GM06990 (cell line): Measurements from ENCODE around the gene AFDN.

ENCODE experiments used
- DNase-seq: peaks from one replicate; pipeline ENCODE4 v3.0.0-alpha.2; 2011; ENCODE audit not compliant: insufficient read length; ENCODE audit errors: extremely low read depth
- H3K27me3 ChIP-seq: replicated peaks from 2 replicates; pipeline ENCODE4 v1.6.0; 2011; ENCODE audit warnings: low read length; ENCODE audit not compliant: control insufficient read depth, insufficient read depth
- H3K36me3 ChIP-seq: 2 replicates; pipeline ENCODE4 v1.5.1; 2011; ENCODE audit warnings: low read length; ENCODE audit not compliant: control insufficient read depth, insufficient read depth
- H3K4me3 ChIP-seq: replicated peaks from 2 replicates; pipeline ENCODE4 v1.5.1; 2011; ENCODE audit warnings: low read depth, mild to moderate bottlenecking, control low read depth, low read length
- TF ChIP-seq, protein P1 (sequence below): IDR thresholded peaks from 2 replicates; pipeline ENCODE4 v1.5.1; 2011; ENCODE audit warnings: low read length, control low read depth, mild to moderate bottlenecking, inconsistent platforms; ENCODE audit not compliant: insufficient read depth, poor library complexity, severe bottlenecking

Gene AFDN

DNA sequence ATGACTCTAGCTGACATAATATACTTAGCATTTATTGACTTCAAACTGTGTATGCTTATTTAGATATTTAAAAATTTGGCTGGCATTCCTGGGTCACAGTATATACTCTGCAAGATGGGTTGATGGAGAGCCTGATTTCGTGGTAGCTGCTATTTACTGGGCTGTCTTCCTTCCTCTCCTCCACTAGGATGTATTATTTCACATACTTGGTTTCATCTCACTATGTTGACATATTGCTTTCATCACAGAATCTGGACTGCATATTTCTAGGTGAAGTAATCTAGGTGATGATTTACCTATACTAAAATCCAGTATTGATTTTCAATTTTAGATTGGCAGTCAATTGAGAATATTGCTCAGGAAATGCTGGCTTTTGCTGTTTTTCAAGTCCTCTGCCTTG is 15.7 kb downstream of the AFDN start:
- H3K27me3 ChIP-seq, result no peaks in the 10 kb centered on the region
- no peak for DNase-seq
- H3K4me3 ChIP-seq, result no peak overlapping the region
- no peaks in the 10 kb centered on the region for H3K36me3 ChIP-seq
- TF ChIP-seq, protein P1, sequence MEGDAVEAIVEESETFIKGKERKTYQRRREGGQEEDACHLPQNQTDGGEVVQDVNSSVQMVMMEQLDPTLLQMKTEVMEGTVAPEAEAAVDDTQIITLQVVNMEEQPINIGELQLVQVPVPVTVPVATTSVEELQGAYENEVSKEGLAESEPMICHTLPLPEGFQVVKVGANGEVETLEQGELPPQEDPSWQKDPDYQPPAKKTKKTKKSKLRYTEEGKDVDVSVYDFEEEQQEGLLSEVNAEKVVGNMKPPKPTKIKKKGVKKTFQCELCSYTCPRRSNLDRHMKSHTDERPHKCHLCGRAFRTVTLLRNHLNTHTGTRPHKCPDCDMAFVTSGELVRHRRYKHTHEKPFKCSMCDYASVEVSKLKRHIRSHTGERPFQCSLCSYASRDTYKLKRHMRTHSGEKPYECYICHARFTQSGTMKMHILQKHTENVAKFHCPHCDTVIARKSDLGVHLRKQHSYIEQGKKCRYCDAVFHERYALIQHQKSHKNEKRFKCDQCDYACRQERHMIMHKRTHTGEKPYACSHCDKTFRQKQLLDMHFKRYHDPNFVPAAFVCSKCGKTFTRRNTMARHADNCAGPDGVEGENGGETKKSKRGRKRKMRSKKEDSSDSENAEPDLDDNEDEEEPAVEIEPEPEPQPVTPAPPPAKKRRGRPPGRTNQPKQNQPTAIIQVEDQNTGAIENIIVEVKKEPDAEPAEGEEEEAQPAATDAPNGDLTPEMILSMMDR, result no peak

DNA sequence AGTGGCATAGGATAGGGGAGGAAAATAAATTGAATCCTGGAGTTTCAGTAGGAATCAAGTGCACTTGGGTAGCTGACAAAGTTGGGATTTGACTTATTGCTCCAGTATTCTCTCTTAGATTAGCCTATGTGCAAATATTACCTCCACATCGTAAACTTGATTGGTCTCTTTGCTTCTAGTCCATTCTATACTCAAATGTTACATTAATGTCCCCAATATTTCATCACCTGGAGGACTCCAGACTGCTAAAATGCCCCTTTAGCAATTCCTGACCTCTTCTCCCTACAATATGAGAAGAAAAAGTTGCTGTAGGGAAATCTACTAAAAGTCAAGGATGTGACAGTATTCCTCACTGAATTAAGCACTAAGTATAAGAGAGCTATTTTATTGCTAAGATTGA is 16.3 kb downstream of the AFDN start:
- Histone ChIP-seq H3K27me3 (no peaks in the 10 kb centered on the region), H3K4me3 (no peak overlapping the region), H3K36me3 (no peaks in the 10 kb centered on the region)
- TF ChIP-seq, protein P1, result no peak
- DNase-seq, result no peak

DNA sequence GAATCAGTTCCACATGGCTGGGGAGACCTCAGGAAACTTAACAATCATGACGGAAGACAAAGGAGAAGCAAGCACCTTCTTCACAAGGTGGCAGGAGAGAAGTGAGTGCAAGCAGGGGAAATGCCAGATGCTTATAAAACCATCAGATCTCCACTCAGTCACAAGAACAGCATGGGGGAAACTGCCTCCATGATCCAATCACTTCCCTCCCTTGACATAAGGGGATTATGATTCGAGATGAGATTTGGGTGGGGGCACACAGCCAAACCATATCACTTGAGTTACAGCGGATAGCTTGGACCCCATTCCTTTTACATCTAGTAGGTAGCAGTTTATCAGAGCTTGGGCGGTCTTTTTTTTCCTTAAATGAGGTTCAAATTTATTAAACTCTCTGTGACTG is 19.1 kb downstream of the AFDN start:
- Histone ChIP-seq H3K36me3 (no peaks in the 10 kb centered on the region), H3K4me3 (no peak overlapping the region), H3K27me3 (no peaks in the 10 kb centered on the region)
- TF ChIP-seq, protein P1, result no peak
- DNase-seq, result no peak

DNA sequence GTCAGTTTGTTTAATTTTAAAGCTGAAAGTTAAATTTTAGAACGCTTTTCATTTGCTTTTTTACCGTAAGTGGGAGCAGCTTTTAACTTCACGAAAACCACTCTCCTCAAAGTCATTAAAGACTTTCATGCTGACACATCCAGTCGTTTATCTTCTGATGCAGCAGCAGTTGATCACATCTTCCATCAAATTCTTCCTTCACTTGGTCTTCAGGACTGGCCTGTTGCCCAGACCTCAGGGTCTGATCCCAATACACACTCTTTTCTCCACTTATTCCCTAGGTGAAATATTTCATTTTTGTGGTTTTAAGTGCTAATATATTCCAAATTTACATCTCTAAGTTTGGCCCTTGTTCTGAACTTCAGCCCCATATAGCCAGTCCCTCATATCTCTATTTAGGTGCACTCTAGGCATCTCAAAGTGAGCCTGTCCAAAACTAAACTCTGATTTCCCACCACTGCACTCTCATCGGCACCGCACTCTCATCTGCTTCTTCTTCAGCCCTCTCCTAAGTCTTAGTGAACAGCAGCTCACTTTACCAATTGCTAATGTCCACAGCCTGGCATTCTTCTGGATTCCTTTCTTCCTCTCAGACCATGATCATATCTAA is 20.4 kb downstream of the AFDN start:
- no peak for DNase-seq
- TF ChIP-seq, protein P1, result no peak
- Histone ChIP-seq H3K36me3 (no peaks in the 10 kb centered on the region), H3K27me3 (no peaks in the 10 kb centered on the region), H3K4me3 (no peak overlapping the region)

DNA sequence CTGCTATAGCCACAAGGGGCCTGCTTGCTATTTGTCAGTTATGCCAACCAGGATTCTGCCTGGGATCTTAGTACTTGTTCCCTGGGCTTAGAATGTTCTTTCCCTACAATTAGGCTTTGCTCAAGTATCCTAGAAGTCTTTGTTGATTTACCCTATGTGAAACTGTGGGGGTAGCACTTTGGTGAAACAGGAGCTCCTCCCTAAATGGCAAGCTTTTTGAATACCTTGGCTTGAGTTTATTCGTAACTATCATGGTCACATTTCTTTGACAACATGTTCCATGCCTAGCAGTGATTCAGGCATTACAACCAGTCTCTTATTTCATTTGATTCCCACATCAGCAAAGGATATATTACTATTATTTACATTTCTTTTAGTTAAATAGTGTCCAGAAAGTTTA is 21.2 kb downstream of the AFDN start:
- no peaks in the 10 kb centered on the region for H3K27me3 ChIP-seq
- no peaks in the 10 kb centered on the region for H3K36me3 ChIP-seq
- TF ChIP-seq, protein P1, result no peak
- no peak for DNase-seq
- no peak overlapping the region for H3K4me3 ChIP-seq

DNA sequence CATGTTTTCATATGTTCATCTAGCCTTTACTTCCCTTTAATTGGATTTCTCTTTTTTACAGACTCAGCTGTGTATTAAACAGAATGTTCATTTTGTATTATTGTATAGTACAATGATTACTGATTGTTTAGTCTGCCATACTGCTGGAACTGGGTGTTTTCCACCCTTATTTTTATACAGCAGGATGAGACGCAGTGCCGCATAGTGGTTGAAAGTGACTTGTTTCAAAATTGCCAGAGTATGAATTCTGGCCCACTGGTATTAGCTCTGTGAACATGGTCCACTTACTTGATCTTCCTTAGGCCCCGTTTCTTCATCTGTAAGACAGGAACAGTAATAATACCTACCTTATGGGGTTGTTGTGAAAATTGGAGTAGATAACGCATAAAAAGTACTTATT is 22.1 kb downstream of the AFDN start:
- Histone ChIP-seq H3K36me3 (no peaks in the 10 kb centered on the region), H3K27me3 (no peaks in the 10 kb centered on the region), H3K4me3 (no peak overlapping the region)
- no peak for DNase-seq
- TF ChIP-seq, protein P1, result no peak
